ENCODE data around the gene DHDDS. TPM values are rescaled to one million over a fixed set of nuclear protein-coding genes. Genes with fewer than 3 reads are reported as not detected.

DHDDS gene, protein sequence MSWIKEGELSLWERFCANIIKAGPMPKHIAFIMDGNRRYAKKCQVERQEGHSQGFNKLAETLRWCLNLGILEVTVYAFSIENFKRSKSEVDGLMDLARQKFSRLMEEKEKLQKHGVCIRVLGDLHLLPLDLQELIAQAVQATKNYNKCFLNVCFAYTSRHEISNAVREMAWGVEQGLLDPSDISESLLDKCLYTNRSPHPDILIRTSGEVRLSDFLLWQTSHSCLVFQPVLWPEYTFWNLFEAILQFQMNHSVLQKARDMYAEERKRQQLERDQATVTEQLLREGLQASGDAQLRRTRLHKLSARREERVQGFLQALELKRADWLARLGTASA
- 23.3 and 23.4 TPM in 2 replicates for total RNA-seq

DNA sequence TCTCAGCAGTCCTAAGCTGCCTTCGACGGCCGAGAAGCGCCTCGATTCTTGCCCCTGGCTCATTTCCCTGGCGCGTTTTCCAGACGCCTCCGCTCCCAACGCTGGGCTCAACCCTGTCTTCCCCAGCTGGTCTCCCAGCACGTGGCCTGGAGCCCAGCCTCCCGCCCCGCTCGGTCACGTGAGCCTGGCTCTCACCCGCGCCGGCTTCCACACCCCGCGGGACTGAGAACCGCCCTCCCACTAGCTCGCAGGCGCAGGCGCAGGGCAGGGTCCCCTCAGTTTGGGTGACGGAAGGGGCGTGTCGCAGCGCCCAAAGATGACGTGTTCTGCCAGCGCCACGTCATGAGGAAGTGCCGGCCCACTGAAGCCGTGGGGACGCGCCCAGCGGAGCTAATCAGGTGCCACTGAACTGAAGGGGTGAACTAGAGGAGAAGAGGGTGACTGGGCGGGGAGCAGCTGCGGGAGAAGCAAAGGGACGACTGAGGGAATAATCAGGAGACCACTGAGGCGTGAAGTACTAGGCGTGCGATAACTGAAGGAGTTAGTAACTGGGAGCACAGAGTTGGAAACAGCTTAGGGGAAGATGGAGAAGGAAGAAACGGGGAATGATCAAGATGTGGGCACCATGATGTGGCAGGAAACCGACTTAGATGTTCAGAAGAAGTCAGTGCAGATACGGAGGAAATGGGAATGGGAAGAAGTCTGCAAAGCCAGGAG, at the start of gene DHDDS:
Gene DHDDS, plus strand, starts transcription at position 343 of the 717 bp plus-strand sequence. CDS start 625 bp downstream, outside the sequence.

DNA sequence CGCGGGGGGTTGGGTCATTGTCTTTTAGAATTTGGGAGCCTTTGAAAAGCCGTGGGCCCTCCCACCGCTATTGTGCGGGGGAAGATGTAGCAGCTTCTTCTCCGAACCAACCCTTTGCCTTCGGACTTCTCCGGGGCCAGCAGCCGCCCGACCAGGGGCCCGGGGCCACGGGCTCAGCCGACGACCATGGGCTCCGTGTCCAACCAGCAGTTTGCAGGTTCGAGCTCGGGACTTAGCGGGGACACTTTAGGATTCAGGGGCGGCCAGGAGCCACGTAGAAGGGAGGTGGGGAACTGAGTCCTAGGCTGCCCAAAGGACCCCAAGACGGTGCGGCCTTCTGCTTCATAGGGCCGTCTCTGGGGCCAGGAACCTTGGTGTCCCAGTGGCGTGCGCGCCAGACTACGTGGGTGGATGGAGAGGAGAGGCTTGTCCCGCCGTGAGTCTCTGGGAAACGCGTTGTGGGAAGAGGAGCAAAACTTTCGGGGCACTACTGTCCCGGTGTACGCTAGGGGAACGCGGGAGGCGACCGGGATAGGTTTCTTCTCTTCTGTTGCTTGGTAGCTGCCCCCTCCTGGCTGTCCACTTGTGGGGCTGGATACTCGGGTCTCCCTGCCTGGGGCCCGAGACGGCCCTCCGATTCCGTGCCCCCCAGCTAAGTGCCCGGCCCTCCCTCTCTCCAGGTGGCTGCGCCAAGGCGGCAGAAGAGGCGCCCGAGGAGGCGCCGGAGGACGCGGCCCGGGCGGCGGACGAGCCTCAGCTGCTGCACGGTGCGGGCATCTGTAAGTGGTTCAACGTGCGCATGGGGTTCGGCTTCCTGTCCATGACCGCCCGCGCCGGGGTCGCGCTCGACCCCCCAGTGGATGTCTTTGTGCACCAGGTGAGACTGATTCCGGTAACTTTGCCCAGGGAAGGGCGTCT, 21.2 kb upstream of the DHDDS start, which contains the start of gene LIN28A:
Gene LIN28A, plus strand, starts transcription at position 112 of the 918 bp plus-strand sequence. Its CDS starts 75 bp downstream, at position 187.

DNA sequence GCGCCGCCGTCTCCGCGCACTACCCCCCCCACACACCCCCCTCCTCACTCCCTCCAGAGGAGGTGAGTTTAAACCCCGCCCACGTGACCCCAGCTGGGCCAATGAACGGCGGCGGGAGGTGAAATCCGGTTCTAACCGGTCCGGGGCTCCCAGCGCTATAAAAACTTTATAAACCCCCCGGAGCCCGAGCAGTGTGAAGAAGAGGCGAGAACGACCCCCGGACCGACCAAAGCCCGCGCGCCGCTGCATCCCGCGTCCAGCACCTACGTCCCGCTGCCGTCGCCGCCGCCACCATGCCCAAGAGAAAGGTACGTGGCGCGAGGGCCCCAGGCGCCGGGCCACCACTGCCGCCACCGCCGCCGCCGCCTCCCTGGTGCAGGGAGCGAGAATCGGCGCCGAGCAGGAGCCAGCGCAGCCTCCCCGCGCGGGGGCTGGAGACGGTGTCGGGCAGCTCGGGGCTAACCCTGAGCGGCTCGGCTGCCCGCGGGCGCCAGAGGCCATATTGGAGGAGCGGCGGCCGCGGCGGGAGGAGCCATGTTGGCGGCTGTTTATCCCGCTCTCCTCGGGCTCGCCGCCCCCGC, 40.3 kb downstream of the DHDDS start, which contains the start of gene HMGN2:
Gene HMGN2, plus strand, starts transcription at position 121 of the 581 bp plus-strand sequence. Its CDS starts 173 bp downstream, at position 294.

Other genes with a start within 250 kb of the DHDDS start
- gene CATSPER4, start 241.7 kb upstream of the DHDDS start, total RNA-seq: not detected in 2 replicates
- 4.4 and 4.9 TPM in 2 replicates for gene CEP85, start 198.1 kb upstream of the DHDDS start, total RNA-seq
- gene SH3BGRL3, start 152.2 kb upstream of the DHDDS start, total RNA-seq: 12.2 and 18.2 TPM in 2 replicates
- 1.2 and 1.7 TPM in 2 replicates for gene UBXN11, start 125.7 kb upstream of the DHDDS start, total RNA-seq
- not detected in 2 replicates for gene CD52, start 114.4 kb upstream of the DHDDS start, total RNA-seq
- gene CRYBG2, start 78.2 kb upstream of the DHDDS start, total RNA-seq: 0.26 and 0.33 TPM in 2 replicates
- not detected in 2 replicates for gene ZNF683, start 59.6 kb upstream of the DHDDS start, total RNA-seq
- gene LIN28A, start 21.5 kb upstream of the DHDDS start, total RNA-seq: not detected in 2 replicates
- 87.6 and 147 TPM in 2 replicates for gene HMGN2, start 40.1 kb downstream of the DHDDS start, total RNA-seq
- 13.5 and 15.0 TPM in 2 replicates for gene RPS6KA1, start 97.4 kb downstream of the DHDDS start, total RNA-seq